DLD1 (cell line): ENCODE measurements around the gene SMOC2.

Experiments used
- in situ Hi-C: cut with HindIII; loops from 2 replicates; pipeline ENCODE4 v1.10.0; 2017; ENCODE audit warnings: low sequenced_read_pairs

The SMOC2 gene, protein sequence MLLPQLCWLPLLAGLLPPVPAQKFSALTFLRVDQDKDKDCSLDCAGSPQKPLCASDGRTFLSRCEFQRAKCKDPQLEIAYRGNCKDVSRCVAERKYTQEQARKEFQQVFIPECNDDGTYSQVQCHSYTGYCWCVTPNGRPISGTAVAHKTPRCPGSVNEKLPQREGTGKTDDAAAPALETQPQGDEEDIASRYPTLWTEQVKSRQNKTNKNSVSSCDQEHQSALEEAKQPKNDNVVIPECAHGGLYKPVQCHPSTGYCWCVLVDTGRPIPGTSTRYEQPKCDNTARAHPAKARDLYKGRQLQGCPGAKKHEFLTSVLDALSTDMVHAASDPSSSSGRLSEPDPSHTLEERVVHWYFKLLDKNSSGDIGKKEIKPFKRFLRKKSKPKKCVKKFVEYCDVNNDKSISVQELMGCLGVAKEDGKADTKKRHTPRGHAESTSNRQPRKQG

DNA sequence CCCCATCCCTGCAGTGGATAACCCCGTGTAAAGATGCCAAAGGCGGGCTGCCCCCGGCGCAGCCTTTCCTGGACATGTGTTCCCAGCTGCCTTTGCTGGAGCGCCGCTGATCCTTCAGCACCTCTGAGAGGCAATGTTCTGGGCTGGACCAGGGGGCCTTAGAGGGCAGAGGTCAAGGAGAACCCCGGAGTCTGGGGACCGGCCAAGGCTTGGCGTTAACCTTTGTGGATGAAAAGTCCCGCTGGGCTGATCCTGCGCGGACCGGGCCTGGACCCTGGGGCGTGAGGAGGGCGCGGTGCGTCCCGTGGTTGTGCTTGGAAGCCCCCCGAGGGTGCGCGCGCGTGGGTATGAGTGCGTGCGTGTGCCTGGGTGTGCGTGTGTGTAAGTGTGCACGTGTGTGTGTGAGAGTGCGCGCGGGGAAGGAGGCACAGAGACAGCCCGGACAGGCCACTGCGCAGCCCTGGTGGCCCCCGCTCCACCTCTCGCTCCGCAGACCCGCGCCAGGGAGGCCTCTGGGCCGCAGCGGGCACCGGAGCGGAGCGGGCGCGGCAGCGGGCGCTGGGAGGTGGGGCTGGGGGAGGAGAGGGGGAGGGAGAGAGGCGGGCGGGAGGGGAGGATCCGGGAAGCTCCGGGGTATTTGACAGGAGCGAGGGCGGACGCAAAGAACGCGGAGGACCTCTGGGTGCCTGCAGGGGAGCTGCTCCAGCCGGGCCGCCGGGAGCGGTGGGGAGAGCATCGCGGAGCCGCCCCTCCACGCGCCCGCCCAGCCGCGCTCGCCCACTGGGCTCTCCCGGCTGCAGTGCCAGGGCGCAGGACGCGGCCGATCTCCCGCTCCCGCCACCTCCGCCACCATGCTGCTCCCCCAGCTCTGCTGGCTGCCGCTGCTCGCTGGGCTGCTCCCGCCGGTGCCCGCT, at the start of gene SMOC2:
TSS of gene SMOC2 (plus strand) at position 665 of the 914 bp plus-strand sequence. CDS start at position 852, 187 bp downstream.
- in situ Hi-C loops: no loop called here

DNA sequence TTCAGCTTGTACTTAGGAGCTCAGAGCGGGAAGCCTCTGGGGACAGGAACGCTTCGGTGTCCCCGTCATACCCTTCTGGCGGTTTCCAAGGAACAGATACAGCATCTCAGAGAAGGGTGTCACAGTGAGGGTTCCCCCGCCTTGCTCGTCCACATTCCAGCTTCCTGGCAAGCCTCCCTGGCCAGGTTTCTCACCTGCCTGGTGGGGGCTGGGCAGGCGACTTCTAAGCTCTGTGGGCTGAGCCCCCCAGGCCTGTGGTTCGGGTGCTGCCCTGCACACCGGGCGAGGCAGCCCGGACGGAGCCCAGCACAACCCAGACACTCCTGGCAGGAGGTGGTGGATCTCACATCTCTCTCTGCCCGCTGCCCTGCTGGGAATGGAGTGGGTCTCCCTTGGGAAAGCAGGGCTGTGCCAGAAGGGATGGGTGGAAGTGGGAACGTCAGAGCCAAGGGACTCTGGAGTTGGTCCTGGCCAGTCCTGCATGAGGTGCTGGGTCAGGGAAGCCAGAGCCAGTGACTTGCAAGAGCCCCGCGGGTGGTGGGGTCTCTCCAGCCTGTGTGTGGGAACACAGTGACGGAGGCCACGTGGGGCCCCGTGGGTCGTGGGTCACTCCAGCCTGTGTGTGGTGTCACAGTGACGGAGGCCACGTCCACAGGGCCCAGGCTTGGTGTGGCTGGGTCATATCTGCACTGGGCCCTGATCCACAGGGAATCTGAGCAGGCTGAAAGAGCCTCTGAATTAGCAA, 47.7 kb upstream of the SMOC2 start:
- in situ Hi-C loops: no loop called here

DNA sequence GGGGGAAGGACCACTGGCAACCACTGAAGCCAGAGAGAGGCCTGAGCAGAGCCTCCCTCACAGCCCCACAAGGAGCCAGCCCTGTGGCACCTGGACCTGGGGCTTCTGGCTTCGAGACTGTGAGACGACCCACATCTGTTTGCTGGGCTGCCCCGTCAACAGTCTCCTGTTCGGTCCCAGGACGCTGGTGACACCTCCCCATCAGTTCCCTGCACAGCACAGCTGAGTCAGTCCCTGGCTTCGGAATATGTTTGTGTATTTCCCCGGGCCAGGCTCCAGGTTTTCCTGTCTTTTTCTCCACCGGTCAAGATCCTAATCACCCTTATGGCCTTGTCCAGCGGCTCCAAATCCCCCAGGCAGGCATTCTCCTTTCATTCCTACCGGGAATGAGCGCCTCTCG, 46.4 kb upstream of the SMOC2 start:
- in situ Hi-C loops: no loop called here

DNA sequence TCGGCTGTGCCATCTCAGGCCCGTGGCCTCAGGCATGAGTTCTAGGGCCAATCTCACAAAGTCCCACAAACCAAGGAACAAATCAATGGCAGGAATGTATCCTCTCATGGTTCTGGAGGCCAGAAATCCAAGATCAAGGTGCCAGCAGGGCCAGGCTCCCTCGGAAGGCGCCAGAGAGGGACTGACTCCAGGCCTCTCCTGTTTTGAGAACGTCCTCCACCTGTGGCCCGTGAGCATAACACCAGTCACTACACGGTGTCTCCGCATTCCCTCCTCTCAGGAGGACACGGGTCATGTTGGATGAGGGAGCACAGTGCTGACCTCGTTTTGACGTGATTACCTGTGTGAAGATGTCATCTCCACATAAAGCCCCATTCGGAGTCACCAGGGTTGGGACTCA, 45.0 kb upstream of the SMOC2 start:
- in situ Hi-C loops: no loop called here

DNA sequence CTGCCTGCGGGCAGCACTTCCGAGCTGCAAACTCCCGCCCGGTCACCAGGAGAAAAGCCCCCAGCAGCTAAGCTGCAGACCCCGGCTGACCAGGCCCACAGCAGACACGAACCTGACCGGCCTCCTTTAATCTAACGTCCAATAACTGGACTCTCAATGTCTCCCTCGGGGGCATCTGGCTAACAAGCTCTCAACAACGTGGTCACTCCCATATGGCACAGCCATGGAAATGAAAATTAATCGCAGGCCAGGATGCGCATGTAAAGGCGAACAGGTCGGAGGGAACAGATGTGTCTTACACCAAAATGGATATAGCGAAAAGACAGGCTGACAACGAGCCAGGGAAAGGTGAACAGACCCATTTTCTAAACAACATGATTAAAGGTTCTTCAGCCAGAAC, 44.4 kb upstream of the SMOC2 start:
- in situ Hi-C loops: no loop called here

DNA sequence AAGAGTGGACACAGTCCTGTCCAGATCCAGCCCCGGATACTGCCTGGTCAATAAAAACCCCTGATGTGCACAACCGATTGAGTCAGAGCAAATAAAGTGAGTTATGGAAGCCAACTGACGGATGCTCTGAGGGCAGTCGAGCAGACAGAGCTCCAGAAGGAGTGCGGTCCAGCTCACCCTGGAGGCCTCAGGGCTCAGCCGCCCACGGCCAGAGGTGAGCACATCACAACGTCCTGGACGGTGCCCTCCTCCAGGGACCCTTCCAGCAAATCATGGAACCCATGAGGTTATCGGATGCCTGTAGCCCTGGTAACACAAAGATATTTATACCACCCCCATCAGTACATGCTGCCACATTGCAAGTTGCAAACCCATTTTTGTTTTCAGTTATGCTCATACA, 44.0 kb upstream of the SMOC2 start:
- in situ Hi-C loops: no loop called here

DNA sequence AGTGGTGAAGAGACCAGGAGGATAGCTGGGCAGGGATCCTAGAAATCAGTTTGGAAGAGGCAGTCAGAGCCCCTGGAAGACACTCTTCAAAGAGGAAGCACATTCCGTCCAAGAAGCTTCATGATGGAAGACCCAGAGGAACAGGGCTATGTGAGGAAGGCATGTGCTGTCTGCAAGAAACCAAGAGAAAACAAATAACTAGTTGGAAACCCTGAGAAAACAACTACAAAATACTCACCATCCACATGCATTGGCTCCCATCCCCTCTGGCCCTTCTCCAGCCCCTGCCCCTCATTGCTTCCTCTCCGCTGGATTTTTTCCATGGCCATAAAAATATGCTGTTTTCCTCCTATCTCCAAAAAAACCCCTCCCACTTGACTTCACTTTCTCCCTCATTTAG, 40.9 kb upstream of the SMOC2 start:
- in situ Hi-C loops: no loop called here

DNA sequence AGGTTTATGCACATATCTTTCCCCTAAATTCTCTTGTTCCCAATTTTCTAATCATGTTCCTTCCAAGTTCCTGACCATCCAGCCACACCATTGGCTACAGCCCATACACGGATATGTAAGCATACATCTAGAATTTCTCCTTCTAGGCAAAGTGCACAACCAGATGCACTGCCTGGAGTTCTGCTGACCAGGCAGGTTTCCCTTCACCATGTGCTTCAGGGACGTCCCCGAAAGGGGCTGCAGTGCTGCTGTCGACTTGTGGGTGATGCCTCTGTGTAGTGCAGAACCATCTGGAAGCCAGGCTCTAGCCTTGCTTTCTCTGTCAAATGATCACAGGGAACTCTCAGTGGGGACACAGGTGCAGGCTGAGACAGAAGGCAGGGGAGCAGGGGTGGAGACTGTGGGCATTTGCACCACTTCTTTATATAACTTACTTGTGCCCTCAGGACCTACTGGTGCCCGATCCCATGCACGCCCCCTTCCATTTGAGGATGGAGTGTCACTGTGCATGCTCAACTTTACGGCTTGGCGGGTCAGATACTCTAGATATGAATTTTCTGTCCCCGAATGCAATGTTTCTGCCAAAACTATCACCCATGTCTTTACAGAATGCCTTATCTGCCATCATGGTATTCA, 37.5 kb upstream of the SMOC2 start:
- in situ Hi-C loops: no loop called here

DNA sequence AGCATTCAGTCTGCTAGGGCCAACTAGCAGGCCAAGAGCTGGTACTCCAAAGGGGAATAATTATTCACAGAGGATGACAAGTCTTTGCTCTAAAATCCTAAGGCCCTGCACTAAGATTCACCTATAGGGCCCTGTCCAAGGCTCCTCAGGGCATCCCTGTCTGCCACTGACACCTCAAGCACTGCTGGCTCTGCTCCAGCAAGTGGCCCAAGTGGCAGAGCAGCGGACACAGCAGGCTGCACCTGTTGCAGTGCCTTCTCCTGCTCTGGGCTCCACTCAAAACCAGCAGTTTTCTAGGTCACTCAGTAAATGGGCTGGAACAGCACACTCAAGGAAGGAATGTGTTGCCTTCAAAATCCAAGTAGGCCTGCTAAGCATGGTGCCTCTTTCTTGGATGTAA, 36.4 kb upstream of the SMOC2 start:
- in situ Hi-C loops: no loop called here

DNA sequence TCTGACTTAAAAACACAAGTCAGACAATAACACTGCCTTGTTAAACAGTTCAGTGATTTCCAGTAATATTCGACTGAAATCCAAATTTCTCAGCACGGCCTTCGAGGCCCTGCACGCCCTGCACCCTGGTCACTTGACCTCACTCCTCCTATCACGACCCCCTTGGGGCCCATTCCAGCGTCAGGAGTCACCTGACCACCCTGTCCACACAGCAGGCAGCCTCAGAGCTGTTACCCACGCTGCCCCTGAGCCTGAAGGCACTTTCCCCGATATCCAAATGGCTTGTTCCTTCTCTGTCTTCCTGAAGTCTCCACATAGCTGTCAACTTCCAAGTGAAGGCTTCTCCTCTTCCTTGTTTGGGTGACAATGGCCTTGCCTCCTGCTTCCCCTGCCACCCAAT, 33.1 kb upstream of the SMOC2 start:
- in situ Hi-C loops: no loop called here

DNA sequence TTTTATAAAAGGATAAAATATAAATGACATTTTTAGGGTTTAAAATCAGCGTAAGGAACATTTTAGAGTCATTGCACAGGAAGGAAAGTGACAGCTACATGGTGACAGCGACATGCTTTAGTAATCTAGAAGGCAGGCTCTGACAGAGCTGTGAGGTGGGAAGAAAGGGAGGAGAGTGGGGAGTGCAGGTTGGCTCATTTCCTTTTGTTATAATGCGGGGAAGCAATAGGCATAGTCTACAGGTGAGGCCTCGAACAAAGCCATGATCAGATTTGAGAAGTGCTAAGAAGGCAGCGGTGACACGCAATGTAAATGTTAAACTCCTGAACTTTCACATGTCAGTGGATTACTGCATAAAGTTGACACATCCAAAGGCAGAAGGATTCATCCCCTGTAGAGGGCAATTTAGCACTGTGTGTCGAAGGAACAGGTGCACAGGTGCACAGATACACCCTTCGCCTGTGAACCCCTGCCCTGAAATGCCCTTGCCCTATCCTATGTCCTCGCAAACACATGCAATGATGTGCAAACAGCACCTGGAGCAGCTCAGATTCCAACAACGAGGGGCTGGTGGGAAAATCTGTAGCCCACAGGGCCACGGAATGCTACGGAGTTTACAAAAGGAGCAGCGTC, 32.4 kb upstream of the SMOC2 start:
- in situ Hi-C loops: no loop called here

DNA sequence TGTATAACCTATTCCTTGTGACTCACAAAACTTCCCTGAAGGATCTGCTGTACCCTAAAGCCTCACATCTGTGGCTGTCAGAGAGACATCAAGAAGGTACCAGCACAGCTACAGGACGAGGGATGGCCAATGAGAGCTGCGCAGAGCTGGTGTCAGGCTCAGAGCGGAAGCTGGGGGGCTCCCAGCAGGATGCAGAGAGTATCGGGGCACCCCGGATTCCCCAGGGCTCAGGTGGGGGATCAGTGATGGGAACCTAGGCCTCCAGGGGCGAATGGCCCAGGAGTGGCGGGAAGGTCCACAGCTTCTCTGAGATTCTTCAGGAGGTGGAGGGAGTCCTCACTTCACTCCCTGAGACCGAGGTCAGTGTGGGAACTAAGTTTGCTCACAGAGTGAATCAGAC, 30.9 kb upstream of the SMOC2 start:
- in situ Hi-C loops: no loop called here

DNA sequence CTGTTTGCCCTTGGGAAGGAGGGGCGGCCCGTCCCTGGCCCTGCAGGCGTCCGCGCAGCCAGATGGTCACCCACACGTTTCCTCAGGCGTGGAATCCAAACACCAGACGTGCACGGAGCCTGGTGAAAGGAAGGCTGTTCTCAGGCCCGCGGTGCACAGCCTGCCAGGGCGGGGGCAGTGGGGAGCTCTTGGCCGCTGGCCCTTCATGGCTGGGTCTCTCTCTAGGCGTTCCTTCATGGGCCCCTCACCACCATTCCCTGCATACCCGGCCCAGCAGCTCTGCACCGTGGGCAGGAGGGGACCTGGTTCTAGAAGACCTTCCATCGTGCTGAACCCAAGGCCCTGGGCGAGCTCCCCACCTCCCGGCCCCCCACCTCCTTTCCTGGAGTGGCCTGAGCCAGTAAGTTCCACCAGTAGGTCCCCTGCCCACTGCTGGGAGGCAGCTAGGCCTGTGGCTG, 30.4 kb upstream of the SMOC2 start:
- in situ Hi-C loops: no loop called here

DNA sequence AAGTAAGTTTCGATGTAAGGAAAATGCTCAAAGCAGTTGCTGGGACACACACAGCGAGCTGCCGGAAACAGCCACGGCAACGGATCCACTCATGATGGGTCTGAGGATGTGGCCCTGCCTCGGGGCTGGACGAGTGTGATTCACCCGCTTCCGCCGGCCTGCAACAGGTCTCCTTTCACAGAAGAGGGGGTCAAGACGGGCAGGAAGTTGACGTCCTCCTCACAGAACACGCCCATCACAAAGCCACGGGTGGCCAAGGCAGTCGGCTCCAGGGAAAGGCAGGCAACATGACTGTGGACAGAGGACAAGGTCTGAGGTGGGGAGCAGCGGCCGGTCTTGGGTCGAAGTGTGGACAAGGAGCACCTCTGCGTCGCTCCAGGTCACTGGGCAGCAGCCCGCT, 29.9 kb upstream of the SMOC2 start:
- in situ Hi-C loops: no loop called here

DNA sequence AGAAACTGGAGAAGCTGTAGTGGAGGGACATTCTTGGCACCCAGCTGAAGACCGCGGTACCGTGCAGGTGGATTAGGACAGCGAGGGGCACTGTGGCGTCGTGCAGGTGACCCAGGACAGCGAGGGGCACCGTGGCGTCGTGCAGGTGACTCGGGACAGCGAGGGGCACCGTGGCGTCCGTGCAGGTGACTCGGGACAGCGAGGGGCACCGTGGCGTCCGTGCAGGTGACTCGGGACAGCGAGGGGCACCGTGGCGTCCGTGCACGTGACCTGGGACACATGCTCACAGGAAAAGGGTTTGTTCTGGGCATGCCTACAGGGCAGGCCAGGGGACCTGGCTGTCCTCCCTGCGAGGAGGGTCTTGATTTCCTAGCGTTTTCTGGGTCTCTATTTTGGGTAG, 29.2 kb upstream of the SMOC2 start:
- in situ Hi-C loops: no loop called here

DNA sequence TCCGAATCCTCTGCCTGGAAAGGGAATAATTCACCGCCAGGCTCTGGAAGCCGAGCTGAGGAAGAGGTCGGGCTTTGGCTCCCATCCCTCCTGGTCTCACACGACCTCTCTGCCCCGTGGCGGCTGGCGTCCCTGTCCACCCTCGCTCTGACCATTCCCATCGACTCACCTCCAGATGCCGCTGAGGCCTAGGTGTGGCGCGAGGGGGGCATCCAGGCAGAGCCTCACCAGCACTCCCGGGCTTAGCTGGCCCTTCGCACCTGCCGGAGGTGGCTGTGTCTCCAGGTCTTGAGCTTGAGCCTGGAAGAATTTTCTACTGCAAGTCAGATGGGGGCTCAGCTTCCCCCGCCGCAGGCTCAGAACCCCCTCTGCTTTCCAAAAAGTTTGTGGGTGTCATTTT, 28.5 kb upstream of the SMOC2 start:
- in situ Hi-C loops: no loop called here

DNA sequence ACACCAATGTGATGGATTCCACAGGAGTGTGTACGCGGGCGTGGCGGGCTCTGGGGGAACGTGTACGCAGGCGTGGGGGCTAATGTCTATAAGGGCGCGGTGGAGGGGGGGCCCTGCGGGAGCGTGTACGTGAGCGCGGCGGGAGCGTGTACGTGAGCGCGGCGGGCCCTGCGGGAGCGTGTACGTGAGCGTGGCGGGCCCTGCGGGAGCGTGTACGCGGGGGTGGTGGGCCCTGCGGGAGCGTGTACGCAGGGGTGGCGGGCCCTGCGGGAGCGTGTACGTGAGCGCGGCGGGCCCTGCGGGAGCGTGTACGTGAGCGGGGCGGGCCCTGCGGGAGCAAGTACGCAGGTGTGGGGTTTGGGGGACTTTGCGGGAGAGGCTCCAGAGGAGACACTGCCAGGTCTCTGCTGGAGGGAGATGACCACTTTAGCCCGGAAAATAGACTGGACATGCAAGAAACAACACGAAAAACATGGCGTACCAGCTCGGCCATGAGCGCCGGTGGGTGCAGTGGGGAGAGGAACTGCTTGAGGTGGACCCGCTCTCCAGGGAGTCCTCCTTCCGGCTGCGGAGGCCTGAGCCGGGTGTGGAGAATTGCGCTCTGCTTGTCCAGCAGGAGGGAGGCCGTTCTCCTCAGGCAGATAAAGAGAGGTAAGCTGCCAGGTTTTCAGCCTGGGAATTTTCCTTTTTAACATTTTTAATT, 27.8 kb upstream of the SMOC2 start:
- in situ Hi-C loops: no loop called here

DNA sequence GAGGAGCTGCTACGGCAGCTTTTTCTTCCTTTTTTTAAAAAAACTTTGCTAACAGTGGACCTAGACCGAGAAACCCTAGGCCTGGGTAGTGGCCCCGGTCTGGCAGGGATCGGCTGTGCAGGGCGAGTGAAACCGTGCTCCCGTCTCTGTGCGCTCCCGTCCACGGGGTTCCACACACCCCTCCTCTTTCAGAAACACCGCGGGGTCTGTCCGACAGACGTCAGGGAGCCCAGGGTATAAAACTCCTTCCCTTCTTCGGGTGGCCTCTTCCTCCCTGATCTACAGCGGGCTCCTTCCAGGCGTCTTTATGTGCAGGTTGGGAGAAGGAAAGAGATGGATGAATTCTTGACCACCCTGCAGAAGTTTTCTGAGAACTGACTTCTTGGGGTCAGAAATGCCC, 27.1 kb upstream of the SMOC2 start:
- in situ Hi-C loops: no loop called here

DNA sequence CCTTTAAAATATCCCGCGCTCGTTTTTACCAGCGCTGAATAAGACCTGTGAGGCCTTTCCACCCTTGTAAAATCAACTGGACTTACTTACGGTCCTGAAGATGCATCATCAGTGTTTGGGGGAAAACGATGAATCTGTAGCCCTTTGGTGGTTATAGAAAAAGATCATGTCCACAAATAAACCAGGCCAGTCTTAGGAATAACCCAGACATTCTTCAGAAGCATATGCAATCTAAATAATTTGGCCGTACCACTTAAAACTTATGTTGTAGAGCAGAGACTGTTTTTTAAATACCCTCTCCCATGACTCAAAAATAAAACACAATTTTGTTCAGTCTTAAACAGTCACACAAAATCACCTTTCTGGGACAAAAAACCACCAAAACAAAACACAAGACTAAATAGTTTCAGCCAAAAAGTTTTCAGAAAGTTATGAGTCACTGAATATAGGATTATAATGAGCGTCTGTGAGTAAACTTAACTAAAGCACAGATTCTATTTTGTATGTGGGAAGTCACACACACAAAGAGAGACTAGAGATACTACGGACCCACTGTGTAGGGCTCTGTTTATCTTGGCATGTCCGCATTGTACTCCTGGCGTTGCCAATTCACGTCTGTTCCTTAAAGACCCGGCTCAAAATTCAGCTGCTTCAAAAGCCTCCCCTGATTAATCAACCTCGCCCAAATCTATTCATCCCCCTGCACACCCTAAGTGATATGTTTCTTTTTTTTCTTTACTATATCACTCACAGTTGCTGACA, 26.5 kb upstream of the SMOC2 start:
- in situ Hi-C loops: no loop called here
